HG02870 (cell line): Measurements from ENCODE around the gene ICAM4.
"Not testable (repeated sequence)": the region's sequence is repeated elsewhere in the genome, so short reads cannot be mapped to it uniquely, and the experiment has no call there.

Experiments
- ATAC-seq: cut with Tn5 transposase; IDR thresholded peaks from one replicate; pipeline ENCODE4 v1.9.1; 2021; ENCODE audit warnings: mild to moderate bottlenecking, moderate library complexity; ENCODE audit not compliant: unreplicated experiment

Gene ICAM4

GRCh38 chr19:10268071-10268470, 18.7 kb upstream of the ICAM4 start:
- ATAC-seq = no peak

DNA sequence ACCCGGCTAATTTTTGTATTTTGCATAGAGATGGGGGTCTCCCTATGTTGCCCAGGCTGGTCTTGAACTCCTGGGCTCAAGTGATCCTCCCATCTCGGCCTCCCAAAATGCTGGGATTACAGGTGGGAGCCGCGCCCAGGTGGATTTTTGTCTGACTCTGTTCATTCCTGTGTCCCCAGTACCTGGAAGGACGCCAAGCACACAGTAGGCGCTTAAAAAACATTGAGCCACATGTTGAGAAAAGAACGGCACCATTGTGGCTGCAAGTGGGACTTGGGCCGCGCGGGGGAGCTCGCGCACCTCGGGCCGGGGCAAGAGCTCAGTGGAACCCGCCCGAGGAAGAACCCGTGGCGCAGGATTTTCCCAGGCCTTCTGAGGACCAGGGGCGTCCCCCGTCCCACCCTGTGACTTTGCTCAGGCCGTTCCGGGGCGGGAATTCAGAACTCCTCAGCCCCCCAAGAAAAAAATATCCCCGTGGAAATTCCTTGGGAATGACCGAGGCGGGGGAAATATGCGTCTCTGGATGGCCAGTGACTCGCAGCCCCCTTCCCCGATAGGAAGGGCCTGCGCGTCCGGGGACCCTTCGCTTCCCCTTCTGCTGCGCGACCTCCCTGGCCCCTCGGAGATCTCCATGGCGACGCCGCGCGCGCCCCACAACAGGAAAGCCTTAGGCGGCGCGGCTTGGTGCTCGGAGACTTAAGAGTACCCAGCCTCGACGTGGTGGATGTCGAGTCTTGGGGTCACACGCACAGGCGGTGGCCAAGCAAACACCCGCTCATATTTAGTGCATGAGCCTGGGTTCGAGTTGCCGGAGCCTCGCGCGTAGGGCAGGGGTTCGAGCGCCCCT, 17.2 kb upstream of the ICAM4 start:
- ATAC-seq = no peak

DNA sequence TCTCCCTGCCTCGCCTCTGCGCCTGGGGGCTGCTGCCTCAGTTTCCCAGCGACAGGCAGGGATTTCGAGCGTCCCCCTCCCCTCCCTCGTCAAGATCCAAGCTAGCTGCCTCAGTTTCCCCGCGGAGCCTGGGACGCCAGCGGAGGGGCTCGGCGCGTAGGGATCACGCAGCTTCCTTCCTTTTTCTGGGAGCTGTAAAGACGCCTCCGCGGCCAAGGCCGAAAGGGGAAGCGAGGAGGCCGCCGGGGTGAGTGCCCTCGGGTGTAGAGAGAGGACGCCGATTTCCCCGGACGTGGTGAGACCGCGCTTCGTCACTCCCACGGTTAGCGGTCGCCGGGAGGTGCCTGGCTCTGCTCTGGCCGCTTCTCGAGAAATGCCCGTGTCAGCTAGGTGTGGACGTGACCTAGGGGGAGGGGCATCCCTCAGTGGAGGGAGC, 16.6 kb upstream of the ICAM4 start:
- peak; percentile 38 for ATAC-seq

GRCh38 chr19:10270616-10271394, 15.9 kb upstream of the ICAM4 start, which contains the start of gene ICAM1:
Gene ICAM1, plus strand, starts transcription at chr19:10271120. Its CDS starts 40 bp downstream, at chr19:10271160.
- no peak for ATAC-seq

DNA sequence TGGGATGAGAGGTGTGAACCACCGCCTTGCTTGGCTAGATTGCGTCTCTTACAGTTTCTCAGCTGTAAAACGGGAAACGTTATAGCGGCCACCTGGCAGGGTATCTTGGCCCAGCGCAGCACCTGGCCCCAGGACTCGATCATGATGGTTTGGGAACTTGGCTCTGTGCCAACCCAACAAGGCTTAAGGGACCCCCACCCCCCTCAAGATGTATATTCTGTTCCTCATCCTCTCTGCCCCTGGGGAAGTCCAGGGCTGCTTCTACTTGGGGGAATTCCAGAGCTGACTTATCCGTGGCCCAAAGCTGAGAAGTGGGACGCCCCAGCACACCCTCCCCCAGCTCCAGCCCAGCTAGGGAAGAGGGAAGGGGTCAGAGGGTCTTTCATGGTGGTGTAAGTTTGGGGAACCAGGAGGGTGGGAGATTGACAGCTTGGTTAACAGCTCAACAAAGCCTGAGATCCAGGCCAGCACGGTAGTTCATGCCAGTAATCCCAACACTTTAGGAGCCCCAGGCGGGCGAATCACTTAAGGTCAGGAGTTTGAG, 15.1 kb upstream of the ICAM4 start:
- ATAC-seq = no peak

DNA sequence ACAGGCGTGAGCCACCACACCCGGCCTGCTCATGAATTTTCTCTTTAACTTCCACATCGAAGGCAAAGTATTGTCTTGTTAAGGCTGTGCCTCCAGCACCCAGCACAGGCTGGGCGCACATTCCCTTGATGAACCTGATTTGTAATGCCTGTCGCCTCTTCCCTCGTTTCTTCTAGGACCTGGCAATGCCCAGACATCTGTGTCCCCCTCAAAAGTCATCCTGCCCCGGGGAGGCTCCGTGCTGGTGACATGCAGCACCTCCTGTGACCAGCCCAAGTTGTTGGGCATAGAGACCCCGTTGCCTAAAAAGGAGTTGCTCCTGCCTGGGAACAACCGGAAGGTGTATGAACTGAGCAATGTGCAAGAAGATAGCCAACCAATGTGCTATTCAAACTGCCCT, 12.2 kb upstream of the ICAM4 start:
- ATAC-seq = no peak

DNA sequence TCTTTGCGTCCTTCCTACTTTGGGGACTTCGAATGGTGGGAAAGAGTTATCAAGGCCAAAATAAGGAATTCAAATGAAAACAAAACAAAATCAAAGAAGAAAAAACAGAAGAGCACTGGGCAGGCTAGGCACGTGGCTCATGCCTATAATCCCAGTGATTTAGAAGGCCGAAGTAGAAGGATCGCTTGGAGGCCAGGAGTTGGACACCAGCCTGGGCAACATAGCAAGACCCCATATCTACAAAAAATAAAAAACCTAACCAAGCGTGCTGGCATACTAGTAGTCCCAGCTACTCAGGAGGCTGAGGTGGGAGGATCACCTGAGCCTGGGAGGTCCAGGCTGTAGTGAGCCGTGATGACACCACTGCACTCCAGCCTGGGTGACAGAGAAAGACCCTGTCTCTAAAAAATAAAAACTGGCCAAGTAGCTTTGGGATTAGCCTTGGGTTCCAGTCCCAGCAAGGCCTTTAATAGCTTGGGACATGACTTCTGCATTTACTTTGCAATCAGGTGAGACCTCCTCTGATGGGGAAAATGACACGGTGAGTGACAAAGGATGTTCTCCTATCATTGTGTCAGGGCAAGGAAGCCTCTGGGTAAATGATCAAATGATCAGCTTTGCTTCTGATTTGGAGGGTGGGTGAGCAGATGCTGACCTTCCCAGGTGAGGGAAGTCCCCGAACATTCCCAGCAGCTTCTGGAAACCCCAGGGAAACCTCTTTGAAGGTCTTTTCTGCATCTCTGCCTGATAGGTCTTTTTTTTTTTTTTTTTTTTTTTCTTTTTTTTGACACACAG, 8.8 kb upstream of the ICAM4 start:
- no peak for ATAC-seq

GRCh38 chr19:10278935-10279334, 7.8 kb upstream of the ICAM4 start:
- no peak for ATAC-seq

DNA sequence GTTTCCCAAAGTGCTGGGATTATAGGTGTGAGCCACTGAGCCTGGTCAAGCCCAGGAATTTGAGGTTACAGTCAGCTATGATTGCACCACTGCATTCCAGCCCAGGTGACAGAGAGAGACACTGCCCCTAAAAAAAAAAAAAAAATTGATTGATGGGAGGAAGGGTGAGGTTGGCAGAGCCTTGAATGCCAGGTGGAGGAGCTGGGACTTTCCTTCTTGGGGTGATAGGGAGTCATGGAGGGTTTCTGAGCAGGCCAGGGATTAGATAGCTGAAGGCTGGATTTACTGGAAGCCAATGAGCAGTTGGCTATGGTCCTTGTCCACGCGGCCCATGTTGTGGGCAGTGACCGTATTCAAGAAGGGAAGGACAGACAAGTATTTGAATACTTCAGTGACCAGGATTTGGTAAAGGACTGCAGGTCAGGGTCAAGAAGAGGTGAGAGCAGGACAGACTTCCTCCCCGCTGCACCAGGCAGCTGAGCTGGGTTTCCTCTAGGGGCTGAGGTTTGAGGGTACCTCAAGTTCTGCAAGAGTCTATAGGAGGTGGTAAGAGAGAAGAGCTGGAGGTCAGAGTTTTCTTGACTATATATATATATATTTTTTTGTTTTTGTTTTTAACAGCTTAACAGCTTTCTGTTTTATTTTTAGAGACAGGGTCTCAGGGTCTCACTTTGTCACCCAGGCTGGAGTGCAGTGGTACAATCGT, 6.9 kb upstream of the ICAM4 start:
- ATAC-seq = no peak

DNA sequence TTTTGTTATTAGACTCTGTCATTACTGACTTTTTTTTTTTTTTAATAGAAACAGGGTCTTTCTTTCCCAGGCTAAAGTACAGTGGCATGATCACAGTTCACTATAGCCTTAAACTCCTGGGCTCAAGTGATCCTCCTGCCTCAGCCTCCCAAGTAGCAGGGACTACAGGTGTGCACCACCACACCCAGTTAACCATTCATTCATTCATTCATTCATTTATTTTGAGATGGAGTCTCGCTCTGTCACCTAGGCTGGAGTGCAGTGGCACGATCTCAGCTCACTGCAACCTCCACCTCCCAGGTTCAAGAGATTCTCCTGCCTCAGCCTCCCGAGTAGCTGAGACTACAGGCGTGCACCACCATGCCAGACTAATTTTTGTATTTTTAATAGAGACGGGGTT, 4.7 kb upstream of the ICAM4 start:
- ATAC-seq = not testable (repeated sequence)

DNA sequence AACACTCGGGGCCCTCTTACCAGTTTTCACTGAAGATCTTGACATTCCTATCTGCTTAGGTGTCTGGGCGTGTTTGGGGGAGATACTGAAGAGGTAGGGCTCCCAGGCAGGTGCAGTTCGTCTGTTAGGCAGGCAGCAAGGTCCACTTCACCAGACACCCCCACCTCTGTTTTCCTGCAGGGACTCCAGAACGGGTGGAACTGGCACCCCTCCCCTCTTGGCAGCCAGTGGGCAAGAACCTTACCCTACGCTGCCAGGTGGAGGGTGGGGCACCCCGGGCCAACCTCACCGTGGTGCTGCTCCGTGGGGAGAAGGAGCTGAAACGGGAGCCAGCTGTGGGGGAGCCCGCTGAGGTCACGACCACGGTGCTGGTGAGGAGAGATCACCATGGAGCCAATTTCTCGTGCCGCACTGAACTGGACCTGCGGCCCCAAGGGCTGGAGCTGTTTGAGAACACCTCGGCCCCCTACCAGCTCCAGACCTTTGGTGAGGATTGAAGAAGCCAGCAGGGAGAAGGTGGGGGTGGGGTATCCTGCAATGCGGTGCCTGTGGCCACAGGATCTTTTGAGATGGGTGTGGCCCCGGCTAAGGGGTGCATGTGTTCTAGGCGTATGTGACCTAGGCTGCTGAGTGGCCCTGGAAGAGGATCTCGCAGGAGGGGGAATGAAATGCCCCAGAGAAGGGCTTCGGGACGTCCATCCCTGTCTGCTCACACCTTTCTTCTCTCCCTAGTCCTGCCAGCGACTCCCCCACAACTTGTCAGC, 3.3 kb upstream of the ICAM4 start:
- ATAC-seq = no peak

GRCh38 chr19:10284065-10284959, 2.4 kb upstream of the ICAM4 start:
- ATAC-seq = no peak

DNA sequence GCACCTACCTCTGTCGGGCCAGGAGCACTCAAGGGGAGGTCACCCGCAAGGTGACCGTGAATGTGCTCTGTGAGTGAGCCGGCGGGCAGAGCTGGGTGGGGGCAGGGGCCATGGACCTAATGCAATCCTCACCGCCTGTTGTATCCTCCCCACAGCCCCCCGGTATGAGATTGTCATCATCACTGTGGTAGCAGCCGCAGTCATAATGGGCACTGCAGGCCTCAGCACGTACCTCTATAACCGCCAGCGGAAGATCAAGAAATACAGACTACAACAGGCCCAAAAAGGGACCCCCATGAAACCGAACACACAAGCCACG, 1.8 kb upstream of the ICAM4 start:
- ATAC-seq = no peak

GRCh38 chr19:10285393-10285792, 1.4 kb upstream of the ICAM4 start:
- ATAC-seq = no peak

DNA sequence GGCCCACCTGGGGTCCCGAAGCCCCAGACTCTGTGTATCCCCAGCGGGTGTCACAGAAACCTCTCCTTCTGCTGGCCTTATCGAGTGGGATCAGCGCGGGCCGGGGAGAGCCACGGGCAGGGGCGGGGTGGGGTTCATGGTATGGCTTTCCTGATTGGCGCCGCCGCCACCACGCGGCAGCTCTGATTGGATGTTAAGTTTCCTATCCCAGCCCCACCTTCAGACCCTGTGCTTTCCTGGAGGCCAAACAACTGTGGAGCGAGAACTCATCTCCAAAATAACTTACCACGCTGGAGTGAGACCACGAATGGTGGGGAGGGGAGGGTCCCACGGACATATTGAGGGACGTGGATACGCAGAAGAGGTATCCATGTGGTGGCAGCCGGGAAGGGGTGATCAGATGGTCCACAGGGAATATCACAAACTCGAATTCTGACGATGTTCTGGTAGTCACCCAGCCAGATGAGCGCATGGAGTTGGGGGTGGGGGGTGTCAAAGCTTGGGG, 2.0 kb downstream of the ICAM4 start:
- ATAC-seq = no peak

DNA sequence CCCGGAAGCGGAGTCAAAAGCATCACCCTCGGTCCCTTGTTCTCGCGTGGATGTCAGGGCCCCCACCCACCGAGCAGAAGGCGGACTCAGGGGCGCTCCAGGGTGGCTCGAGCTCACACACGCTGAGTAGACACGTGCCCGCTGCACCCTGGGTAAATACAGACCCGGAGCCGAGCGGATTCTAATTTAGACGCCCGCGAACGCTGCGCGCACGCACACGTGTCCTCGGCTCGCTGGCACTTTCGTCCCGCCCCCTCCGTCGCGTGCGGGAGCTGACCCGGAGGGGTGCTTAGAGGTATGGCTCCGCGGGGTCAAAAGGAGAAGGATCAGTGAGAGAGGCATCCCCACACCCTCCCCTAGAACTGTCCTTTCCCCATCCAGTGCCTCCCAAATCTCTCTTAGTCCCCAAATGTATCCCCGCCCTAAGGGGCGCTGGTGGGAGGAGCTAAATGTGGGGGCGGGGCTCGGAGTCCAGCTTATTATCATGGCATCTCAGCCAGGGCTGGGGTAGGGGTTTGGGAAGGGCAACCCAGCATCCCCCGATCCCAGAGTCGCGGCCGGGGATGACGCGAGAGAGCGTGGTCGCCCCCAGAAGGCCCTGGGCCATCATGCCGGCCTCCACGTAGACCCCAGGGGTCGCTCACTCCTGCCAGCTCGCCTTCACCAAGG, 2.5 kb downstream of the ICAM4 start:
- ATAC-seq = no peak

GRCh38 chr19:10289836-10290356, 3.1 kb downstream of the ICAM4 start, which contains the start of gene ICAM5:
Gene ICAM5, plus strand, starts transcription at chr19:10289952. Its CDS starts 92 bp downstream, at chr19:10290044.
- ATAC-seq = no peak
